GM19395 (cell line): Measurements from ENCODE around the gene GLRX.

ENCODE experiments used
- ATAC-seq: cut with Tn5 transposase; IDR thresholded peaks from one replicate; pipeline ENCODE4 v1.9.1; 2021; ENCODE audit warnings: mild to moderate bottlenecking, moderate library complexity; ENCODE audit not compliant: unreplicated experiment

GLRX gene

GRCh38 chr5:95784514-95785302, 37.8 kb downstream of the GLRX start:
- no peak for ATAC-seq

DNA sequence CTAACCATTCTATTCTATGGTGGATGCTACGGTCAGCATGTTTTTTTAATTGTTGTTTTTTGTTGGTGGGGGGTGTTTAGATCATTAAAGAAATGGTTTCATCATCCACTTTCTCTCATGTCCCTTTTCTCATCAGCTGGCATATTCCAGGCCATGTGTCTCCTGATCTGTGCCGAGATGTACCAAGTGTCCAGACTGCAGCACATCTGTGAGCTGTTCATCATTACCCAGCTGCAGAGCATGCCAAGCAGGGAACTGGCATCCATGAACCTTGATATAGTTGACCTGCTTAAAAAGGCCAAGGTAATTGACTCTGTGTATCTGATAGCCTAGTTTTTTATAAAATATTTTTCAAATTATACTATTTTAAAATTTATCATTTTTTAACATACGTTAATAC, 38.9 kb downstream of the GLRX start:
- ATAC-seq: no peak

DNA sequence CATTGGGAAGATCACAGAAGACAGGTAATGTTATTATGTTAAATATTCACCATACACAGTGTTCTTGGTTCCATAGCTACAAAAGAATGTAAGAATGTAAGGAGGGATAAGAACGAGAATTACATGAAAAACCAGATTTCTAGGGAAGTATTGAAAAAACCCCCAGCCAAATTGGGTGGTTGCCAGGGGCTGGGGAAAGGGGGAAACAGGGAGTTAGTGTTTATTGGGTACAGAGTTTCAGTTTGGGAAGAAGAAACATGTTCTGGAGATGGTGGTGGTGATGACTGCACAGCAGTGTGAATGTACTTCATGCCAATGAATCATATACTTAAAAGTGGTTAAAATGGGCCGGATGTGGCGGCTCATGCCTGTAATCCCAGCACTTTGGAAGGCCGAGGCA, 40.3 kb downstream of the GLRX start:
- ATAC-seq: no peak

DNA sequence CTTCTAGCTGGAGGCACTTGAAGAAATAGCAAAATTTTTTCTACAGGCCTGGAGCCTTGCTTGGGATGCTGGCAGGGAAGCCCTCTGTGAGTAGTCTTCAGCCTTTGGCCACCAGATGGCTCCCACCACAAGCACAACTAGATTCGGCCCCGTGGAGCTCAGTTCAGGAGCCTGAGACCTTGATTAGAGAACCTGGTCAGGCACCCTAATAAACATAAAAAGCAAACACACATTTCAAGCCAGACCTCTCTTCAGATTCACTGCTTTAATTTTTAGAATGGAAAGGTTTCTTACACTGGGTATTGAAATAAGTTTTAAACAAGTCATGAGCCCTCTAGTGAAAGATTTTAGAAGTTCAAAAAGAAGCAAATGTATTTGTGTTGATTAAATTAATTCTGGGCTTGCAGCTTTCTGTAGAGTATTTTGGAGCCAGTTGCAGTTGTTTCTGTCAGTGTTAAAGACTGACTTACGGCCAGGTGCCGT, 41.4 kb downstream of the GLRX start:
- ATAC-seq: peak; percentile 97

GRCh38 chr5:95780597-95780996, 41.9 kb downstream of the GLRX start:
- no peak for ATAC-seq

GRCh38 chr5:95779611-95780010, 42.9 kb downstream of the GLRX start:
- no peak for ATAC-seq

DNA sequence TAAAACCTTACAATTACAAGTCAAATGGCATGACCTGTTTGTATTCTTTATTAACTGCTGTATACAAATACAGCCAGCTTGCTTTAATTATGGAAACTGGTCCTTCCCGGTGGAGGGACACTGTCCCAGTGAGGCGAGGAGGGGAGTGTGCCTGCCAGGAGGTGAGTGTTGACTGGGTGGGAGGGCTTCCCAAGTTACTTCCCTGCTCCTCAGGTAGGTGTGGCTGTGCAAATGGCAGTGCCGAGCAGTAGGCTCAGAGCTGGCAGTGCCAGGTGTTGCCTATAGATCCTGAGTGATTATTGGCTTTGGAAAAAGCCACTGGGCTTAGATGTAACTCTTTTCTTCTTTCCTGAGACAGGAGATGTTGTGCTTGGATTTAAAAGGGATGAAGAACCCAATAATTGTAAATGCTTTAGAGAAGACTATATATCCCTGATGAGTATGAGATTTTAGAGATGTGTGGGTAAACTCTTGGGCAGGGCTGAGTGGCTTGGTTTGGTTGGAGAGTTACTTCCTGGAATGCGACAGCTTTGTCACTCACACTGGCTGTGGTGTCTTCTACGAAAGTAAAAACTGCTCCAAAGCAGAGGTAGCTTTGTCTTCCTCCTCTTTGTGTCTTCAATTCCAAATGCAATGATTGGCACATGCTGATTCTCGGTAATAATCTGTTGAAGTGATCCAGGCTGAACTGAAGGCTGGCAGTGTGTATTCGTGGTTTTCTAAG, 43.7 kb downstream of the GLRX start:
- no peak for ATAC-seq

DNA sequence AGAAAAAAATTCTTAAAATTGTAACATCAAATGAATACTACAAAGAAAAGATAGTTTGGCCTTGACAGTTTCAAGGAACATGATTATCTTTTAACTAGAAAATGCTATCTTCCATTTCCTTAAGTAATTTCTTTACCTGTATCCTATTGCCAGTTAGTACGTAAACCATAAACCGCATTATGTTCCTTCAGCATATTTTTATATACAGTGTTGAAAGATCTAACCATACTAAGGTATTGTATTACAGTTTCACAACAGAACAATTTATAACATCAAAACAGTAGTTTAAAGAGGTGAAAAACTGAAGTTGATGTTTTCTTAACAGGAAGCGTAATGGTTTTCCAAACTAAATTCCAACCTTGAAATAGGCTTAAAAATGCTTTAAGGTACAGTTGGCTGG, 45.1 kb downstream of the GLRX start:
- ATAC-seq: no peak

DNA sequence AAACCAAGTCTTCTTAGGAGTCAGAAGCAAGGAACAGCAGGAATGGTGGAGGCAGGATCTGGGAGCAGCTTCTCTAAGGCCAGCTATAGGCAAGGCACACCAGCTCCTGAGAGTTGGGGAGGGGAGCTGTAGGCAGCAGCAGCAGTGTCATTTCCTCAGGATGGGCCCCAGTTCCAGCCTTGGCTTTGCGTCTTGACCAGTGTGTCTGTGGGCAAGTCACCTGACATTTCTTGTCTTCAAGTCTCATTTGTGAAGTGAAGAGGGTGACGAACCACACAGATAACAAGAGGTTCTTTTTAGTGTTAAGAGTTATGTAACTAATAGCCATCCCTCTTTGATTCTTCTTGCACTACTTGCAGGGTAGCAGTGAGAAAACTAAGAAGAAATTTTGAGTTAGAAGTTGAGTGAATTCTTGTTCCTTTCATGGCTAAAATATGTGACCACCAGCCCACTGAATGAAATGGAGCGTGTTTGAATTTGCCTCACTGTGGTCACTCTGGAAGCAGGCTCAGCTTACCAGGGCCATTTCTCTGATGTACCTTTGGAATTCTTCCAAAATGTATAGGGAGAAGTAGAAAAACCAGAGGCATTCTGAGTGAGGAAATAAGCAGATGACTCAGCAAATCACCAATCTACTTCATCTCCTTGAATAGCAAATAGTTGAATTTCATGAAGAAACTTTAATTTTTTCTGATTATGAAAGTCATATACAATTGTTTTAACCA, 49.0 kb downstream of the GLRX start:
- ATAC-seq: no peak

- no peak for ATAC-seq
These were observed 50.6 kb downstream of the GLRX start for GRCh38 chr5:95771892-95772291.

GRCh38 chr5:95770830-95771708, 51.5 kb downstream of the GLRX start:
- ATAC-seq: no peak

GRCh38 chr5:95768731-95769130, 53.8 kb downstream of the GLRX start:
- ATAC-seq: no peak

DNA sequence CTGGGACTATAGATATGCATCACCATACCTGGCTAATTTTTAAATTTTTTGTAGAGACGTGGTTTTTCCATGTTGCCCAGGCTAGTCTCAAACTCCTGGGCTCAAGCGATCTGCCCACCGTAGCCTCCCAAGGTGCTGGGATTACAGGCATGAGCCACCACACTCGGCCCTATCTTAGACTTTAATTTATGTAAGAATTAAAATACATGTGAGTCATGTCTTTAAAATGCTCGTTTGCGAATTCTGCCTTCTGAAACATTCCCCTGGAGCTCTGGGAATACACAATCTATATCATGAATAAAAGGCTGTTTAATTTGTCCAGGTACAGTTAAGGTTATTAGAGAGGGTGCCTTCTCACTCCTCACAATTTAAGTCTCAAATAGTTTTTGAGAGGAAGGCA, 58.6 kb downstream of the GLRX start:
- no peak for ATAC-seq
